Occipital lobe (tissue), 2 donors: ENCODE measurements around the gene CPT1A. TPM values are rescaled to one million over a fixed set of nuclear protein-coding genes. Genes with fewer than 3 reads are reported as not detected.

Experiments used
- DNase-seq: peaks from one replicate; lab custom pipeline; 2025; lab: John Stamatoyannopoulos, UW
- total RNA-seq: library from RNA; depleted of rRNA; stranded (reverse); fragments of >200 nt; gene quantifications from one replicate; pipeline ENCODE4 v1.2.3, GENCODE V29; 2014

The CPT1A gene
- total RNA-seq, 1 donor from 2014 or later, result 5.5 TPM

DNA sequence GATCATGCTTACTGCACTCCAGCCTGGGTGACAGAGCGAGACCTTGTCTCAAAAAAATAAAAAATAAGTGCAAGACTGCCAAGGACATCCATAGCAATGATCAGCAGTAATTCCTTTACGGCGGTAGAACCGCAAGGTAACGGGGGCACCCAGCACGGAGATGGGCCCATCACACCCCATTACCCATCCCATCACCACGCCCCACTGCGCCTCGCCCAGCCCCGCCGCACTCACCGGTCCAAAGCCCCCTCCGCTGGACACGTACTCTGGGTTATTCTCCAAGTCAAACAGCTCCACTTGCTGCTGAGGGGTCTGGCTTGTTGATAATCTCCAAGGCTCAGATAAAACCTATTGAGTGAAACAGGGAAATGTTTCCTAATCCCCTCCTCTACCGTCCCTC, 81.7 kb downstream of the CPT1A start:
- no peak for DNase-seq

DNA sequence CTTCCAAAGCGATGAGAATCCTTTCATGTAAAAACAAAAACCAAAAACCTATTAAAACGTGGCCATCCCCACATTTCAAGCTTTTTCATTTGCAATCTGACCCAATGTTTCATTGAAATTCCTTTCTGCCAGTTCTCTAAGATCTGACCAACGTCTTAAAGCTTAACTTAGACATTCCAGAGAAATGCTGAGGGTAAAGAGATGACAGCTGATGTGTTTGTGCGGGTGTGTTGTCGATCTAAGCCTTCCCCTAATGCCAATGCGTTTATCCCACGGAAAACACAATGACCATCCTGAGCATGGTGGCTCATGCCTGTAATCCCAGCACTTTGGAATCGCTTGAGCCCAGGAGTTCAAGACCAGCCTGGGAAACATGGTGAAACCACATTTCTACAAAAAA, 84.0 kb downstream of the CPT1A start:
- no peak for DNase-seq

DNA sequence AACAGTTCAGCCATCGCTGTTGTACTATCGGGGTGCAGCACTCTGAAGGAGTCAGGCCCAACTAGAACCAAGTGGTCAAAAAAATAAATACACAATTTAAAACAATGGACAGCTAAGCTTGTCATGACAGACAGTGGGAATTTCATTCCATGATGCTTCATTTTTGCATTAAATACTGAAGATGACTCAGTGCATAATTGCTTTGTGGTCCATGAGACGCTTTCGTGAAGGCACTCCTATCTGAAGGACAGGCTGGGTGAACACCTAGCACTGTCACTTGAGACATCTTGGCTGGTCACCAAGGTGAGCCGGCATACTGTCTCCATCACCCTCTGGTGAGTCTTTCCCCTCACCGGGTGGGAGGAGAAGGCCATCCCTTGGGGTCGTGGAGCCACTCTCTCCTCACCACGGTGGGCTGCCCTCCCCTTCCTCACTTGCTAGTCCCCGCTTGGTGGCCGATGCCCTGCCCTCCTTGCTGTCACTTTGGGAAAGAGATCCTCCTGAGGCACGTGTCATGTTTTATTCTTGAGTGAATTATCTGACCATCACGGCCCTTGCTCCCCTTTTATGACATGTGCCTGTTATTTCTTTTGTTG, 85.4 kb downstream of the CPT1A start:
- no peak for DNase-seq

DNA sequence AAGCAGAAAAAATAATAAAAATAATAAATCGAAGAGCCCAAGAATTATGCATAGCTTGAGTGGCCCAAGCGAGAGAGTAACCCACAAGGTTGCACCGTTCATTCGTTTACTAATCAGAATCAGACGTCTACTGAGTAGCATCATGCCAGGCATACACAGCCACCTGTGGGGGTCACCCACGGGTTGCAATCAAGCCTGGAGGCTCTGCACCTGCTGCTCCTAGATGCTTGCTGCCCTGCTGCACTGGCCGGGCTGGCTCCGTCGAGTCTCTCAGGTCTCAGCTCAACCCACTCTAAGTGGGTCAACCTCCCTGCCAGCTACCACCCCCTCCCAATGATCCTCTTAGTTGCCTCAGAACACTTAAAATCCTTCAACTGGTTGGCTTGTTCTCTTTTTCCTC, 88.4 kb downstream of the CPT1A start:
- no peak for DNase-seq

DNA sequence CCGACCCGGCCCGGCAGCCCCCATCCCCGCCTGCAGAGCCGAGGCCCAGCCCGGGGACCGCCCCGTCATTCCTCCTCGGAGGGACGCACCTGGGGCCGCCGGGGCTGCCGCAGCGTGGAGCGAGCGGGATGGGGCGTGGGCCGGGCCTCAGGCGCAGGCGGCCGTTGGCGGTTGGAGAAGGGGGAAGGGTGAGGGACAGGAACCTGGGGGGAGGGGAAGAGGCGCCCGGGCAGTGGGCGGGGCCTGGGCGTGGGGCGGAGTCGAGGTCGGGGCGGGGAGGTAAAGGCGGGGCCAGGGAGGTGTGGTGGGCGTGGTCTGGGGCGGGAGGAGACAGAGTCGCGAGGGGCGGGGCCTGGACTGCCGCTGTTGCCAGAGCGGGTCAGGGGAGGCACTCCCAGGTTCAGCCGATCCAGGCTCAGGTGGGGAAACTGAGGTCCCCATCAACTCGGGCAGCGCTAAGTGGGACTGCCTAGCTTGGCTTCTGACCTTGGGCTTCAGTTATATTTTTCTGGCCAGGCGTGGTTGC, 90.3 kb downstream of the CPT1A start, which contains the start of gene TESMIN:
TSS of gene TESMIN (minus strand) at position 190 of the 526 bp plus-strand sequence. CDS start 860 bp downstream, outside the sequence.
- peak; percentile 40 for DNase-seq

DNA sequence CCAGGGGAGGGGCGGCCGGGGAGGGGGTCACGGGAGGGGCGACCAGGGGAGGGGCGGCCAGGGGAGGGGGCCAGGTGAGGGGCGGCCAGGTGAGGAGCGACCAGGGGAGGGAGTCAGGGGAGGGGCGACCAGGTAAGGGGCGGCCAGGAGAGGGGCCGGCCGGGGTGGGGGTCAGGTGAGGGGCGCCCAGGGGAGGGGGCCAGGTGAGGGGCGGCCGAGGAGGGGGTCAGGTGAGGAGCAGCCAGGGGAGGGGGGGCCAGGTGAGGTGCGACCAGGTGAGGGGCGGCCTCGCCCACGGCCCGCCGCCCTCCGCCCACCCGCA, 90.8 kb downstream of the CPT1A start:
- DNase-seq, result no peak

DNA sequence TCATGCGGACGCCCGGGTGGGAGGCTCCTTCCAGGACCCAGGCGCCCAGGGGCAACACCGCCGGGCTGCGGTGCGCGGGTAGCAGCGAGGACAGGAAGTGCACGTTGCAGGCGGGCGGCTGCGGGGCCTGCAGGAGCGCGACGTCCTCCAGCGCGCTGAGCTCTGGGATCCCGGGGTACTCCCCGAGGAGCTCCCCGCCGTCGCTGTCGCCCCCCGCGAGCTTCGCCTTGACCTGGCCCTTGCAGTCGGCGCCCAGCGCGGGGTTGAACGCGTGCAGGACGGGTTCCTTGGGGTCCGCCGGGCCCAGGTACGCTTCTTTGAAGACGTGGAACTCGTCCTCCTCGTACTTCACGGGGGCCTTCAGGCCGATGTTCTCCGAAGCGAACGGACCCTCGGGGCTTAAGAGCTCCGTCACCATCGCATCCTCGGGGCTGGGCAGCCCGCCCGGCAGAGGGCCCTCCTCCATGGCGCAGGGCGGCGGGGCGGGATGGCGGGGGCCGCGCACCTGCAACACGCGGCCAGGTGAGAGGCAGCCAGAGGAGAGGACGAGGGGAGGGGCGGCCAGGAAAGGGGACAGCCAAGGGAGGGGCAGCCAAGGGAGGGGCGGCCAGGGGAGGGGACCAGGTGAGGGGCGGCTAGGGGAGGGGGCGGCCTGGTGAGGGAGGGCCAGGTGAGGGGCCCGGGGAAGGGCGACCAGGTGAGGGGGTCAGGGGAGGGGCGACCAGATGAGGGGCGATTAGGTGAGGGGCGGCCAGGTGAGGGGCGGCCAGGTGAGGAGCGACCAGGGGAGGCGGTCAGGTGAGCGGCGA, 91.3 kb downstream of the CPT1A start:
- no peak for DNase-seq

DNA sequence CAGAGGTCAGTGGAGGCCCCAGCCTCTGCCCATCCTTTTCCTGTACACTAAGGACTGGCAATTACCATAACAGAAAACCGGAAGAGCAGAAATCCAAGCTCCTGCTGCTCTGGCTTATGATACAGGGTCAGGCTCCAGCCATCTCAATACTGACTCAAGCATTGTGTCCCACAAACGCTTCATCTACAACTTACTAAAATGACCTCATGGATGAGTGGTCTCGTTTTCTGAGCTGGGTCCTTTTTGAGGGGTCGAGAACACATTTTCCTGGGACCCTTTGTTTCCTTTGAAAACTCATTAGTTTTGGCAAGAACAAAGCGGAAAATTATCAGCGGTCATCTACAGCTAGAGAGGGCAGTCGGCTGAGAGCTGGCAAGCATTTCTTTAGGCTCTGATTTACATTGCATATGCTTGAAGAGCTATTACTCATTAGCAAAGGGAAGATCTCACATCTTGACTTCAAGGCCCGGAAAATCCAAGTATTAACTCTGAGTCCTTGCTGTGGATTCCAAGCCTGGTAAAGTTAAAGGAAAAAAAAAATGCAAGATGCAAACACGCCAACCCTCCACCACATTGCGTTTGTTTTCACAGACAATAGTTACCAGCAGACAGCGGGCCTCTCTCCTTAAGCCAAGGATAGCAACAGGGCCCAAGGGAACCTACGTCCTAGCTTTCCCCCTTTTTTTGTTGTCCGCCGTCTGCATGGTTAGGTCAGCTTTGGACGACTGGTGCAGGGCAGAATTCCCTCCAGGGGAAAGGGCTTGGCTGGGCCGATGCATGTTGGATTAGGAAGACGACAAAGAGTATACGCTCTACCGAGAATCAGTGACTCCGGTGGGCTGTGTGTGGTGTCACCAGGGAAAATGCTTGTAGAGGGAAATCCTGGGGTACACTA, 92.2 kb downstream of the CPT1A start:
- no peak for DNase-seq

DNA sequence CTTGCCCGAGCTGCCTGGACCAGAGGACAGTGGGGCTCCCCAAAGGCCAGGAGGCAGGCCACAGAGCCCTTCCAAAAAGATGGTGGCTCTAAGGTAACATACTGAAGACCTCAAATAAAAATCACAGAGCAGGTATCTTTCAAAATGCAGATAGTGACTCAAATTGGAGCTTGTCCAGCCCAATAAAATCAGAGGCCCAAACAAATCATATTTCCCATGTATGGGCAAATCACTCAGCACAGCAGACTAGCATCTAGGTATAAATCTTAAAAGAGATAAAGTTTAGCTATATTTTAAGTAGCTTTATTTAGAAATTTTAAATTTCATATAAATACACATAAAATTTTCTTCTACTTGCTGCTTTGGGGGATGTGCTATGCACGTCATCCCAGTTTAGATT, 93.7 kb downstream of the CPT1A start:
- DNase-seq, result no peak

DNA sequence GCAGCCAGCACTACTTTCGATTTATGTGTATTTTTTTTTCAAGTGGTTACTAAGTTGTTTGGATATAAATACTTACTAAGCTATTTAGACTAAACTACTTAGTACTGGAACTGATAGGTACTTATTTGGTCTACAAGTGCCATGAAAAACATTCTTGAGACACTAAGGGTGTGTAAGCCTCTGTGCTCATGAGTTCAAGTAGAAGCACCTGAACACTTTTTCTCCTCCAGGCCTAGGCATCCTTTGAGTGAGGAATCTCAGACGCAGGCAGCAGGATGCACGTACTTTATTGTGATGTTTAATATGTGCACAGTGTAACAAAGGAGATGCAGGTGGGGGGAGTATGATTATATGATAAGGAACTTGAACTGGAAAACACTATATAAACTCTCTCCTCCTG, 98.2 kb downstream of the CPT1A start:
- DNase-seq, result no peak

DNA sequence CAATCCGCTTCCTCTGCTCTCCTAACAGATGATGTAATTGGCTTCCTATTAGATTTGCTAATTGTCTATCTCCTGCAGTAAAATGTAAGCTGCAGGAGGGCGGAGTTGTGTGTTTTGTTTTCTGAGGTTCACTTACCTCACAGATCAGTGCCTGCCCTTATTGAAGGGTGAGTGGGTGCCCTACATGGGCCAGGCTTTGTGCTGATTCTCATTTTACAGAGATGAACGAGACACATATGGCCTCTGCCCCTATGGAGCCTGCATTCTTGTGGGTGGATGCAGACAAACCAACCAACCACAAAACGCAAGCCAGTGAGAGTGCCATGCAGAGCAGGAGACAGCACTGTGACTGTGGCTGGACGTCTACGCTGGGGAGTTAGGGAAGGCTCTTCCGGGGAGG, 100.3 kb downstream of the CPT1A start:
- DNase-seq, result no peak

DNA sequence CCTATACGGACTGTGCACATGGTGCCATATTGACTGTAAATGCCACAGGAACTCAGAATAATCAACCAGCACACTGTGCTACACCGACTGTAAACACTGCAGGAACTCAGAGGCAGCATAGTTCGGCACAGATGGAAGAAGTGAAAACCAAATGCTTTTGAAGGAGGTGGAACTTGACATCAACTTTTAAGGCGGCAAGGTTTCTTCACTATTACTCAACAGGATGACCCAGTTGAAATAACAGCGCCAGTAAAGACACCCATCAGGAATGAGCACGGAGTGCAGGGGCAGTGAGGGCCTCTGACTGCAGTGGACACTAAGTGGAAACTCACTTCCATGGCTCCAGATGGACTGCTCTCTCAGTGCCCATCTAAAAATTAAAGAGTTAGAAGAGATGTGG, 106.1 kb downstream of the CPT1A start:
- no peak for DNase-seq

DNA sequence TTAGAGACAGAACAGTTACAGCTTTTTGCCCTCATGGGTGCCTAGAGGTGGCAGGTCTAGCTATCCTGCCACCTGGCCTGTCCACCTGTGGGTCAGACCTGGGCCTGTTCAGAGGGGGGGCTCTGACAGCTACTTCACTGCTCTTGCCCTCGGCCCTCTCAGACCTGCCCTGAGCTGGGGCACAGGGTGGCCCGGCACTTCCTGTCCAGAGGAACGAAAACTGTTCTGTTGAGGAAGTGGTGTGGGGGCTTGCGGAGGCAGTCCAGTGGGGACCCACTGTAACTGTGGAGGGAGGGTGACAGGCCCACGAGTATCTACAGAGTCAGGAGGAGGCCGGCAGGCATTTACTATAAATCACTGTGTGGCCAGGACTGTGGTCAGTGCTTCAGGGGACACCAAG, 106.6 kb downstream of the CPT1A start:
- DNase-seq, result no peak

DNA sequence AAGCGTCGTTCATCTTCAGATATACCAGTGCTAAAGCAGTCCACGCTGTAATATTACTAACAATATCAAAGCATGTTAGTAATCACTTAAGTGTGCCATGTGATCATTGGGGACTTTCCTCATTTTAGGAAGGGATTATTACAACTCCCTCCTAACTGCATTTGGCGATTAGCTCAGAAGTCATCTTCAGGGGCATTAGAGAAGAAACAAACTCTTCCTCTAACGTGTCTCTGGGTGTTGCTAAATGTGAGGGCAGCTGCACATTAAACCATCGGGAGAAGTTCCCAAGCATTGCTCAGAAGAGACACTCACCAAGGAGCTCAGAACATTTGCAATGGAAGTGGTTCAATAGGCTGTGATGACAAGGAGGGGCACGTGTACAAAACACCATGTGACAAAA, 107.6 kb downstream of the CPT1A start:
- no peak for DNase-seq

DNA sequence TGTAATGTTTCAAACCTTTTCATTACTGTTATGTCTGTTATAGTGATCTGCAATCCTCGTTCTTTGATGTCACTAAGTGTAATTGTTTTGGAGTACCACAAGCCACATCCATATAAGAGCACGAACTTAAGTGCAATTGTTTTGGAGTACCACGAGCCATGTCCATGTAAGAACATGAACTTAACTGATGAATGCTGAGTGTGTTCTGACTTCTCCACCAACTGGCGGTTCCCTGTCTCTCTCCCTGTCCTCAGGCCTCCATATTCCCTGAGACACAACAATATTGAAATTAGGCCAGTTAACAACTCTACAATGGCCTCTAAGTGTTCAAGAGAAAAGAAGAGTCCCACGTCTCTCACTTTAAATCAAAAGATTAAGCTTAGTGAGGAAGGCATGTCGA, 113.9 kb downstream of the CPT1A start:
- no peak for DNase-seq

DNA sequence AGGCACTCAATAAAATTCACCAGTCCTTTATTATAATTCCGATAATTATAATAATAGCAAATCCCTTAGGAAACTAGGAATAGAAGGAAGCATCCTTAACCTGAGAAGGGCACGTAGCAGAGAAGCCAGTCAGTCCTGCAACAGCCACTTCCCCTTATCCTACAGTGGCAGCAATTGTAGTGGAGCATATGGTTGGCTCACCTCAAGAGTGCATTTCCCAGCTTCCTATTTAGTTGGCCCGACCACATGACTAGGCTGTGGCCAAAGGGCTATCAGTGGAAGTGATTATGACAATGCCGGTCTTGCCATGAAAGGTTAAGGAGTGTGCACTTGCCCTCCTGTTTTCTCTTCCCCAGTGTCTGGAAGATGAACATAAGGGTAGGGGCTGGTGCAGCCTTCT, 117.4 kb downstream of the CPT1A start:
- DNase-seq, result no peak

DNA sequence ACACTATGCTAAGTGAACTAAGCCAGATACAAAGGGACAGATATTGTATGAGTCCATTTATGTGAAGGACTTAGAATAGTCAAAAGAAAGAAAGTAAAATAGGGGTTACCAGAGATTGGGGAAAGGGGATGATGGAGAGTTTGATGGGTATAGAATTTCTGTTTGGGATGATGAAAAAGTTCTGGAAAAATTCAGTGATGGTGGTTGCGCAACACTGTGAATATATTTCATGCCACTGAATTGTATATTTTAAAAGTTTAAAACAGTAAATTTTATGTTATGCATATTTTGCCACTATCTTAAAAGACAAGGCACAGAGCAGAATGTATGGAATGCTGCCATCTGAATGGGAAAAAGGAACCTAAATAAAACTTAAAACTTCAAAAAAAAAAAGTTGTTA, 119.6 kb downstream of the CPT1A start:
- DNase-seq, result no peak

DNA sequence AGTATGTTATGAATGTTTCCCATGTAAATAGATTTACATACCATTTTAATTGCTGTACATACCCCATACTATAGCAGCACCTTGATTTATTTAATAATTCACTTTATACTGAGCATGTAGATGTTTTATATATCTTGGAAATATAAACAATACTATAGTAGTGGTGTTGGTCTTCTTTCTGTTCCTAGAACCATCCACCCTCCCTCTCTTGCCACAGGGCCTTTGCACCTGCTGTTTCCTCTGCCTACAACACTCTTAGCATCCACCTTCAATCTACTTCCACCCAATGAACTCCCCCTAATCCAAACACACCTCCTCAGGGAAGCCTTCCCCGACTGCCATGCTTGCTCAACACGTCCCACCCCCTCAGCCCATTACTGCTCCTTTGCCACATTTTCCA, 120.6 kb downstream of the CPT1A start:
- no peak for DNase-seq

DNA sequence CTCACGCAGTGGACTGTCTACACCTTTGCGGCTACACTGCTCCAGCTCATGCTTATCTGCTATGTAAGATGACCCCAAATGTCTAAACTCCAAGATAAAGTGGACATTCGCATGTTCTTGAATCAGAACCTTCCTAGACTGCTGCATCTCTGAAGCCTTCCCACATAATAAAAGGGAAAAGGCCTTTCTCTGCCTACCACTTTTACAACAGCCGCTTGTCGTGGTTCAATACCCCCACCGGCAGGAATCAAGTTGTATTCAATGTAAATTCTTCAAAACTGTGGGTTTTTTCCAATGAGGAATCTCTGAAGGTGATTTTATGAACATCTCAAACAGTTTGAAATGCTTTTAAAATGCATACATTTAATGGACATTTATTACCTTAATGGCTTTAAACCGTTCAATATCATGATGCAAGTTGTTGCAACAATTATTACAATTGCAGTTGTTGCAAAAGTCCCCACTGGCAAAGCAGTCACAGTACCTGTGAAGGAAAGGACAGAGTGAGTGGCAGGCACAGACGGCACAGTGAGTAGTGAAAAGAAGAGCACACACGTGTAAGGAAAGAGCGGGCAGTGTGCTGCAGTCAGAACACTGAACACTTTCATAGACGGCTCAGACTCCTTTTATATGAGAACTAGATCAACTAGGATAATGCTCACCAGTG, 126.1 kb downstream of the CPT1A start:
- DNase-seq, result no peak

DNA sequence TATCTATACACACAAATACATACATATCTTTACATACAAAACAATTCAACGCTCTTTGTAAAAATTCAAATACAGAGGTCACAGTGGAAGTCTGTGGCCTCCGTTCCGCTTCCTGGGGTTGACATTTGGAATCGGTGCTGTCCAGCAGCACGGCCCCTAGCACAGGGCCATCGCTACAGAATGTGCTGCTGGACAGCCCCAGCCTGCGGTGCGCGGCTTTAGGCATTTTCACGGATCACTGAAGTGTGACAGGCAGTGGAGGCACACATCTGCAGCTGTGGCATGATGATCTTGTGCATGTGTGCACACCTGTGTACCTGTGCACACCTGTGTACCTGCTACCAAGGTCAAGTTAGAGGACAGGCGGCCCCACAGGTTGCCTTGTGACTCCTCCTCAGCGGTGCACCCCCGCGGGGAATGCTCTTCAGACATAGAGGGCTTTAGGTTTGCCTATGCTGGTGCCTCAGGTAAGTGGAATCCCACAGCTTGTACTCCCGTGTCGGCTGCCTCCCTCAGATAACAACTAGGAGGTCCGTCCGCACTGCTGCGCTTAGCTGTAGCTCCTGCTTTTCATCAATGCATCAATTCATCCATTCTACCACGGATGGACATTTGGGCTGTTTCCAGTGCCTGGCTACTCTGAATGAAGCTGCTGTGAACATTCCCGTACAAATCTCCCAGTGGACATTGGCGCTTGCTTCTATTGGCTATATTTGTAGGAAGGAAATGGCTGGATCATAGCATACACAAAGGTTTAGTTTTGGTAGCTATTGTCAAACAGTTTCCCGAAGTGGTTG, 127.5 kb downstream of the CPT1A start:
- no peak for DNase-seq

DNA sequence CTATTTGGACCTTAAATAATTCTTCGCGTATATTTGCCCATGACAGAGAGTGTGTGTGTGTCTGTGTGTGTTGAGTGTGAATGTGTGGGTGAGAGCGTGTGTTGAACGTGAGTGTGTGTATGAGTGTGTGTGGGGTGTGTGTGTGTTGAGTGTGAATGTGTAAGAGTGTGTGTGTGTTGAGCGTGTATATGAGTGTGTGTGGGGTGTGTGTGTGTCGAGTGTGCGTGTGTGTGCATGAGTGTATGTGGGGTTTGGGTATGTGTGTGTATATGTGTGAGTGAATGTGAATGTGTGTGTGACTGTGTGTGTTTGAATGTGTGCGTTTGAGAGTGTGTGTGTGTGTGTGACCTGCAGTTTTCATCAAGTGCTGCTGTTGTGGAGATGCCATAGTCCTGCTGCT, 130.6 kb downstream of the CPT1A start:
- DNase-seq, result no peak
